Activated naive CD4-positive, alpha-beta T cell treated with anti-CD3 and anti-CD28 coated beads for 36 hours (primary cell): Measurements from ENCODE around the gene ITPKA. TPM values are rescaled to one million over a fixed set of nuclear protein-coding genes. Genes with fewer than 3 reads are reported as not detected.

Experiments
- CTCF ChIA-PET: fragments of 350-600 bp; sonication (Branson Sonifier 250); formaldehyde crosslinking; loops from one replicate; lab custom pipeline; 2021; ENCODE audit warnings: antibody characterized with exemption; lab: Charles Lee
- DNase-seq: peaks from one replicate; pipeline ENCODE4 v3.0.0-alpha.2; 2020
- H3K27ac Mint-ChIP-seq: one replicate; pipeline ENCODE4 v1.8.0; 2021; ENCODE audit warnings: mild to moderate bottlenecking, mixed read lengths
- H3K27me3 Mint-ChIP-seq: one replicate; pipeline ENCODE4 v1.8.0; 2021; ENCODE audit warnings: low read depth, mixed read lengths
- H3K36me3 Mint-ChIP-seq: one replicate; pipeline ENCODE4 v1.8.0; 2021; ENCODE audit warnings: low read depth, mixed read lengths
- H3K4me1 Mint-ChIP-seq: one replicate; pipeline ENCODE4 v1.8.0; 2021; ENCODE audit warnings: low read depth, mixed read lengths
- H3K4me3 Mint-ChIP-seq: one replicate; pipeline ENCODE4 v1.8.0; 2021; ENCODE audit warnings: mild to moderate bottlenecking, moderate library complexity, mixed read lengths
- H3K9me3 Mint-ChIP-seq: one replicate; pipeline ENCODE4 v1.8.0; 2021; ENCODE audit warnings: mixed read lengths
- intact Hi-C: fragments of 100-400 bp; cut with micrococcal nuclease; formaldehyde crosslinking; loops from one replicate; pipeline ENCODE4 v1.15.1; 2023
- total RNA-seq, 2 experiments: library from RNA; stranded (reverse); gene quantifications; one replicate each; pipeline ENCODE4 v1.2.3, GENCODE V29; 2021

ITPKA gene
- total RNA-seq, 2 experiments from 2014 or later: 1.0 to 1.7 TPM

DNA sequence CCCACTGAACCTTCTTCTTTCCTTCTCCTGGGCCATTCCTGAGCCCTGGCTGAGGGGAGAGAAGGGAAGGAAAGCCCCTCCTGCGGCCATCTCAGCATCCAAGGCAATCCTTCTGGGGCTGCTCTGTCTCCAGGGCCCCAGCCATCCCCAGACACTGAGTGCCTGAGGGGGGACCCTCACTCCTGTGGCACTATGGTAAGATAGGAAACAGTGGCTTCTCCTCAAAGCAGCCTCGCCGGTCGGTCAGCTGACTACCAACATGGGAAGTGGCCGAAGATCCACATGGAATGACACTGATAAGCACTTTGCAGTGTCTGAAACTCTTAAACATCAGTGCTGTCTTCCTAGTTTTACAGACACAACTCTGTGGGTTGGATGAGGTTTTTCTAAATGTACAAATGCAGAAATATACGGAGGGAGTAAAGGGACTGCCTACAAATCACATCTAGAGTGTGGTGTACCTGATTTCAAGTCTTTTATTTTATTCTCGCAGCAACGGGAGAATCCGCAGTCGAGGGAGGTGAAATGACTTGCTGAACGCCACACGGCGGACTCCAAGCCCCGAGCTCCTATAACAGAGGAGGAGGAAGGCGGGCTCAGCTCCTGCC is 973 bp upstream of the ITPKA start:
- peak overlapping the region; percentile 3 for H3K27ac Mint-ChIP-seq
- CTCF ChIA-PET: interaction anchor here (0.7 to 1.2 kb wide), 3 partner anchors 12 to 27 kb away, joined by 3 to 9 read pairs (median 4); no protein-coding TSS in a partner anchor
- intact Hi-C loops: loop anchor here (1.0 to 5.0 kb wide), 9 partner anchors 9 to 445 kb away; partner anchors contain the start of genes NDUFAF1, NUSAP1, OIP5 and RPAP1
- peaks cover 36% of the 10 kb centered on the region for H3K27me3 Mint-ChIP-seq
- peaks cover 32% of the 10 kb centered on the region for H3K4me1 Mint-ChIP-seq
- H3K36me3 Mint-ChIP-seq: no peaks in the 10 kb centered on the region
- DNase-seq: no peak
- H3K4me3 Mint-ChIP-seq: peak overlapping the region; percentile 55
- H3K9me3 Mint-ChIP-seq: no peaks in the 10 kb centered on the region

- Mint-ChIP-seq H3K4me1 (peaks cover 32% of the 10 kb centered on the region), H3K9me3 (no peaks in the 10 kb centered on the region), H3K36me3 (no peaks in the 10 kb centered on the region), H3K27me3 (peaks cover 43% of the 10 kb centered on the region), H3K27ac (no peak overlapping the region), H3K4me3 (peak overlapping the region; percentile 59)
- CTCF ChIA-PET: interaction anchor here (1.1 kb wide), 1 partner anchor 28 kb away, joined by 3 read pairs; no protein-coding TSS in a partner anchor
- DNase-seq: no peak
- intact Hi-C loops: loop anchor here (1.0 to 5.0 kb wide), 9 partner anchors 7 to 443 kb away; partner anchors contain the start of genes NDUFAF1, NUSAP1, OIP5 and RPAP1
Measured at GRCh38 chr15:41493902-41494189, 172 bp downstream of the ITPKA start.

DNA sequence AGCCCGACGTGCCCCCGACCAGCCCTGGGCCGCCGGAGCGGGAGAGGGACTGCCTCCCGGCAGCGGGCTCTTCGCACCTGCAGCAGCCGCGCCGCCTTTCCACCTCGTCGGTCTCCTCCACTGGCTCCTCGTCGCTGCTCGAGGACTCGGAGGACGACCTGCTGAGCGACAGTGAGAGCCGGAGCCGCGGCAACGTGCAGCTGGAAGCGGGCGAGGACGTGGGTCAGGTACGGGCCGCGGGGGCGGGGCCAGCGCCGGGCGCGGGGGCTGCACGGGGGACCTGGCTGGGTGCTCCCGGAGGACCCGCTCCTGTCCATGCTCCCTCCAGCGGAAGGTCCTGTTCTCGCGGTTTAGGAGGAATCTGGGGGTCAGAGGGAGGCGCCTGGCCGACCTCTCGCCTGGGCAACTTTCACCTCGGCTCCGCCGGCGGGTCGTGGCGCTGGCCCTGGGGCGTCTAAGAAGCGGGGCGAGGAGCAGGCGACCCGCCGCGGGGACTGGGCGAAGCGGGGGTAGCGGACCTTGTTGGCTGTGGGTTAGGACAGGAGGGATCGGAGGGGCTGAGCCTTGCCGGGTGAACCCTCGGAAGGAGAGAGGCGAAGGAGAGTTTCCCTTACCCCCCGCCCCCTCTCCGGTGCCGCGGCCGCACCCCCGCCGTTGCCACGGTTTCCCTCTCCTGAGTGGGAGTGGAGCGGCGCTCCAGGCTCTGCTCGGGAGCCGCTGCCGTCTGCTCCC is 682 bp downstream of the ITPKA start:
- H3K9me3 Mint-ChIP-seq: no peaks in the 10 kb centered on the region
- H3K36me3 Mint-ChIP-seq: no peaks in the 10 kb centered on the region
- DNase-seq: peak; percentile 53
- peaks cover 32% of the 10 kb centered on the region for H3K4me1 Mint-ChIP-seq
- H3K4me3 Mint-ChIP-seq: peak overlapping the region; percentile 59
- H3K27ac Mint-ChIP-seq: no peak overlapping the region
- intact Hi-C loops: loop anchor here (5.0 kb wide), 4 partner anchors 63 to 443 kb away; partner anchors contain the start of genes NDUFAF1, RTF1 and TYRO3
- peaks cover 48% of the 10 kb centered on the region for H3K27me3 Mint-ChIP-seq
- CTCF ChIA-PET: interaction anchor here (0.8 to 1.1 kb wide), 2 partner anchors 29 to 367 kb away, joined by 3 read pairs; no protein-coding TSS in a partner anchor

GRCh38 chr15:41494922-41495735 is 1.5 kb downstream of the ITPKA start:
- Mint-ChIP-seq H3K4me3 (peak overlapping the region; percentile 50), H3K4me1 (peaks cover 28% of the 10 kb centered on the region), H3K9me3 (no peaks in the 10 kb centered on the region), H3K27me3 (peaks cover 55% of the 10 kb centered on the region), H3K27ac (no peak overlapping the region), H3K36me3 (no peaks in the 10 kb centered on the region)
- DNase-seq: peak; percentile 52
- intact Hi-C loops: loop anchor here (5.0 kb wide), 4 partner anchors 62 to 442 kb away; partner anchors contain the start of genes NDUFAF1, RTF1 and TYRO3
- CTCF ChIA-PET: interaction anchor here (0.7 to 0.8 kb wide), 2 partner anchors 12 to 366 kb away, joined by 3 read pairs; no protein-coding TSS in a partner anchor

GRCh38 chr15:41495736-41496599 is 2.3 kb downstream of the ITPKA start:
- CTCF ChIA-PET: interaction anchor here (0.7 kb wide), 1 partner anchor 11 kb away, joined by 3 read pairs; no protein-coding TSS in a partner anchor
- no peaks in the 10 kb centered on the region for H3K9me3 Mint-ChIP-seq
- H3K4me1 Mint-ChIP-seq: peaks cover 25% of the 10 kb centered on the region
- DNase-seq: no peak
- H3K36me3 Mint-ChIP-seq: no peaks in the 10 kb centered on the region
- intact Hi-C loops: no loop called here
- H3K27me3 Mint-ChIP-seq: peaks cover 62% of the 10 kb centered on the region
- no peak overlapping the region for H3K27ac Mint-ChIP-seq
- no peak overlapping the region for H3K4me3 Mint-ChIP-seq

DNA sequence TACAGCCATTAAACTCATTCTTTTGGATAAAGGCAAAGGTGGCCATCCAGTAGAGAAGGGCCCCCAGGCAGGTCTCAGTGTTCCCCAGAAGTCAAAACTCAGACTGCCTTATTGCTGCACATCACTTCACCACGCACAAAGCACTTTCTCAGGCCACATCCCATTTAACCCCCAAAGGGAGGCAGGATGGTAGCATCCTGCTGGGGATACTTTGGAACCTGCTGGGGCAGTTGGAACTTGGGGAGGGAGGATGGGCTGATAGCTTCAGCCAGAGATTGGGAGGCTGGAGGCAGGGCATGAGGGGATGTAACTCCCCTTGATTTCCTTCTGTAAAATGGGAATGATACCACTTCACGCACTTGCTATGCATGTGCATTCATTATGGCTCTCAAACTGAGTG is 5.0 kb downstream of the ITPKA start:
- peaks cover 67% of the 10 kb centered on the region for H3K27me3 Mint-ChIP-seq
- no peak overlapping the region for H3K27ac Mint-ChIP-seq
- no peak overlapping the region for H3K4me3 Mint-ChIP-seq
- CTCF ChIA-PET: no interaction called here
- H3K36me3 Mint-ChIP-seq: no peaks in the 10 kb centered on the region
- intact Hi-C loops: no loop called here
- no peaks in the 10 kb centered on the region for H3K9me3 Mint-ChIP-seq
- peaks cover 24% of the 10 kb centered on the region for H3K4me1 Mint-ChIP-seq
- no peak for DNase-seq

- intact Hi-C loops: no loop called here
- H3K4me3 Mint-ChIP-seq: no peak overlapping the region
Measured at GRCh38 chr15:41499109-41499851, 5.6 kb downstream of the ITPKA start.

GRCh38 chr15:41501191-41501917 is 7.7 kb downstream of the ITPKA start:
- CTCF ChIA-PET: interaction anchor here (0.6 to 3.0 kb wide), 3 partner anchors 36 to 308 kb away, joined by 3 to 15 read pairs (median 5); no protein-coding TSS in a partner anchor

More at GRCh38 chr15:41499109-41499851, 5.6 kb downstream of the ITPKA start:
- no peak overlapping the region for H3K27ac Mint-ChIP-seq
- no peaks in the 10 kb centered on the region for H3K36me3 Mint-ChIP-seq
- H3K27me3 Mint-ChIP-seq: peaks cover 70% of the 10 kb centered on the region
- H3K4me1 Mint-ChIP-seq: peaks cover 24% of the 10 kb centered on the region
- H3K9me3 Mint-ChIP-seq: no peaks in the 10 kb centered on the region
- no peak for DNase-seq
- CTCF ChIA-PET: interaction anchor here (0.7 to 0.9 kb wide), 2 partner anchors 34 to 498 kb away, joined by 3 to 5 read pairs; no protein-coding TSS in a partner anchor

DNA sequence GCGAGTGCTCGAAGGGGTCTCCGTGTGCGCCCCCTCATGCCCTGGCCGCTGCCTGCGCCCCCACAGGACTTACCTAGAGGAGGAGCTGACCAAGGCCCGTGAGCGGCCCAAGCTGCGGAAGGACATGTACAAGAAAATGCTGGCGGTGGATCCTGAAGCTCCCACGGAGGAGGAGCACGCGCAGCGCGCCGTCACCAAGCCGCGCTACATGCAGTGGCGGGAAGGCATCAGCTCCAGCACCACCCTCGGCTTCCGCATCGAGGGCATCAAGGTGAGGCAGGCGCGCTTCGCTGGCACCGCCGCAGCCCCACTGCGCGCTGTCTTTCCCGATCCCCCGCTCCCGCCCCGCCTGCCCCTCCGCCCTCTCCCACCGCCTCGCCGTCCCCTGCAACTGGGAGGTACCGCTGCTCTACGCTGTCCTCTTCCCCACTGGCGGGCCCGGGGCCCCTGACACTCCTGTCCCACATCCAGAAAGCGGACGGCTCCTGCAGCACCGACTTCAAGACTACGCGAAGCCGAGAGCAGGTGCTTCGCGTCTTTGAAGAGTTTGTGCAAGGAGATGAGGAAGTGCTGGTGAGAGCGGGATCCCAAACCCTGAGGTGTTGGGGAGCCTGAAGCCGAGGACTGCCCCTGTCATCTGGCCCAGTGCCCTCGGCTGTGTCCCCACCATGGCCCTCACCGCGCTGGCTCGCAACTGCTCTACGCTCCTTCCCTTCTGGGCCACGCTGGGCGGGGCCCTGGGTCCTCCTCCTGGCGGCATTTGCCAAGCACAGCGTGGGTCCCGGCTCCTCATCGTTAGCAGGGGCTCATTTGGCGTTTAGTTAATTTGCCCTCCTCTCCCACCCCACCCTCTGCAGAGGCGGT is 8.5 kb downstream of the ITPKA start:
- CTCF ChIA-PET: interaction anchor here (0.6 to 3.0 kb wide), 2 partner anchors 36 to 307 kb away, joined by 3 to 15 read pairs; no protein-coding TSS in a partner anchor
- Mint-ChIP-seq H3K4me3 (peak overlapping the region; percentile 52), H3K36me3 (no peaks in the 10 kb centered on the region), H3K9me3 (no peaks in the 10 kb centered on the region), H3K27me3 (peaks cover 61% of the 10 kb centered on the region), H3K27ac (no peak overlapping the region), H3K4me1 (peaks cover 21% of the 10 kb centered on the region)
- DNase-seq: peak; percentile 56
- intact Hi-C loops: loop anchor here (1.0 to 2.0 kb wide), 2 partner anchors 9 to 19 kb away; partner anchors contain the start of gene ITPKA

More at GRCh38 chr15:41501191-41501917, 7.7 kb downstream of the ITPKA start:
- intact Hi-C loops: loop anchor here (1.0 kb wide), 1 partner anchor 8 kb away; the partner anchor contains the start of gene ITPKA
- no peak overlapping the region for H3K27ac Mint-ChIP-seq
- peaks cover 21% of the 10 kb centered on the region for H3K4me1 Mint-ChIP-seq
- H3K27me3 Mint-ChIP-seq: peaks cover 69% of the 10 kb centered on the region
- H3K9me3 Mint-ChIP-seq: no peaks in the 10 kb centered on the region
- H3K36me3 Mint-ChIP-seq: no peaks in the 10 kb centered on the region
- peak overlapping the region; percentile 63 for H3K4me3 Mint-ChIP-seq
- peak; percentile 54 for DNase-seq
